Trophoblast cell (in vitro differentiated cells and primary cell): ENCODE data around the gene ST6GALNAC4.
A peak's percentile ranks its signal among the peaks of the same experiment; 100 is the strongest.

Experiments
- DNase-seq, 2 donors: peaks; one replicate each; pipeline ENCODE4 v3.0.0-alpha.2; 2016
- H2AFZ ChIP-seq: 2 replicates; pipeline ENCODE4 v1.6.1; 2013; ENCODE audit warnings: low read length, moderate library complexity, mild to moderate bottlenecking; ENCODE audit not compliant: insufficient read depth, poor library complexity
- H2AK5ac ChIP-seq: 2 replicates; pipeline ENCODE4 v1.6.1; 2013; ENCODE audit warnings: mild to moderate bottlenecking, low read length
- H2BK120ac ChIP-seq: 2 replicates; pipeline ENCODE4 v1.6.1; 2013; ENCODE audit warnings: low read length, mild to moderate bottlenecking, moderate library complexity; ENCODE audit not compliant: insufficient read depth, poor library complexity
- H2BK12ac ChIP-seq: 2 replicates; pipeline ENCODE4 v1.6.1; 2013; ENCODE audit warnings: mild to moderate bottlenecking, low read length, moderate library complexity
- H2BK5ac ChIP-seq: 2 replicates; pipeline ENCODE4 v1.6.1; 2013; ENCODE audit warnings: low read length, low read depth, moderate library complexity, mild to moderate bottlenecking; ENCODE audit not compliant: poor library complexity
- H3K14ac ChIP-seq: 2 replicates; pipeline ENCODE4 v1.6.1; 2013; ENCODE audit warnings: mild to moderate bottlenecking, low read length
- H3K18ac ChIP-seq: 2 replicates; pipeline ENCODE4 v1.6.1; 2013; ENCODE audit warnings: mild to moderate bottlenecking, low read length
- H3K23ac ChIP-seq: 2 replicates; pipeline ENCODE4 v1.6.1; 2013; ENCODE audit warnings: low read length
- H3K27ac ChIP-seq: 2 replicates; pipeline ENCODE4 v1.5.1; 2013; ENCODE audit warnings: low read depth, mild to moderate bottlenecking, inconsistent platforms, low read length, moderate library complexity
- H3K27me3 ChIP-seq: 2 replicates; pipeline ENCODE4 v1.6.1; 2013; ENCODE audit warnings: inconsistent platforms, mild to moderate bottlenecking, low read length, moderate library complexity; ENCODE audit not compliant: insufficient read depth
- H3K36me3 ChIP-seq, 2 experiments: 1 replicate in 1 of 2; 2 replicates in 1 of 2; pipeline ENCODE4 v1.6.1; 2013; ENCODE audit warnings: low read length in 2 of 2, mild to moderate bottlenecking in 2 of 2, moderate library complexity in 1 of 2; ENCODE audit not compliant: insufficient read depth in 2 of 2, control insufficient read depth in 1 of 2
- H3K4ac ChIP-seq: 2 replicates; pipeline ENCODE4 v1.6.1; 2013; ENCODE audit warnings: low read depth, mild to moderate bottlenecking, low read length, moderate library complexity
- H3K4me1 ChIP-seq, 2 experiments: 1 replicate in 1 of 2; 2 replicates in 1 of 2; pipeline ENCODE4 v1.6.1; 2013; ENCODE audit warnings: low read length in 2 of 2, mild to moderate bottlenecking in 2 of 2, moderate library complexity in 1 of 2; ENCODE audit not compliant: insufficient read depth in 2 of 2, control insufficient read depth in 1 of 2
- H3K4me2 ChIP-seq: 2 replicates; pipeline ENCODE4 v1.6.1; 2013; ENCODE audit warnings: inconsistent platforms, mild to moderate bottlenecking, low read length, moderate library complexity
- H3K4me3 ChIP-seq: 2 replicates; pipeline ENCODE4 v1.5.1; 2013; ENCODE audit warnings: mild to moderate bottlenecking, low read depth, low read length, inconsistent platforms
- H3K79me1 ChIP-seq: one replicate; pipeline ENCODE4 v1.6.1; 2013; ENCODE audit warnings: low read length
- H3K79me2 ChIP-seq: 2 replicates; pipeline ENCODE4 v1.6.1; 2013; ENCODE audit warnings: low read length, mild to moderate bottlenecking; ENCODE audit not compliant: control insufficient read depth, insufficient read depth, poor library complexity
- H3K9ac ChIP-seq: 2 replicates; pipeline ENCODE4 v1.6.1; 2013; ENCODE audit warnings: mild to moderate bottlenecking, low read length
- H3K9me3 ChIP-seq: 2 replicates; pipeline ENCODE4 v1.6.1; 2013; ENCODE audit warnings: low read depth, mild to moderate bottlenecking, control low read depth, inconsistent platforms, low read length; ENCODE audit not compliant: insufficient read depth
- H4K12ac ChIP-seq: 2 replicates; pipeline ENCODE4 v1.6.1; 2013; ENCODE audit warnings: low read depth, mild to moderate bottlenecking, low read length, moderate library complexity
- H4K8ac ChIP-seq: 2 replicates; pipeline ENCODE4 v1.6.1; 2013; ENCODE audit warnings: low read depth, mild to moderate bottlenecking, low read length, moderate library complexity
- H4K91ac ChIP-seq: one replicate; pipeline ENCODE4 v1.6.1; 2013; ENCODE audit warnings: low read depth, mild to moderate bottlenecking, low read length, moderate library complexity
- WGBS: extraction: QIAGEN DNeasy Blood & Tissue Kit; methylation state at CpG from one replicate; pipeline ENCODE4 v1.1.7; 2013; ENCODE audit warnings: missing lambda C conversion rate; ENCODE audit not compliant: insufficient read length, insufficient coverage; ENCODE audit errors: extremely low coverage; 5-methylcytosine and 5-hydroxymethylcytosine counted together

Gene ST6GALNAC4

GRCh38 chr9:127874301-127875221, 42.3 kb downstream of the ST6GALNAC4 start:
- H2BK5ac ChIP-seq: no peak overlapping the region
- peak overlapping the region; percentile 11 for H2AK5ac ChIP-seq
- H4K91ac ChIP-seq: peak overlapping the region; percentile 60
- H3K4ac ChIP-seq: no peak overlapping the region
- H3K79me2 ChIP-seq: peaks cover 7% of the 10 kb centered on the region
- H3K4me1 ChIP-seq: peaks cover 21 to 24% of the 10 kb centered on the region in 2 experiments
- H3K27ac ChIP-seq: no peak overlapping the region
- no peak for DNase-seq
- H3K4me2 ChIP-seq: no peak overlapping the region
- no peak overlapping the region for H3K4me3 ChIP-seq
- no peak overlapping the region for H3K9ac ChIP-seq
- H4K12ac ChIP-seq: no peak overlapping the region
- H3K27me3 ChIP-seq: no peaks in the 10 kb centered on the region
- no peak overlapping the region for H2AFZ ChIP-seq
- no peak overlapping the region for H2BK120ac ChIP-seq
- peaks cover 13% of the 10 kb centered on the region for H3K79me1 ChIP-seq
- no peak overlapping the region for H2BK12ac ChIP-seq
- no peak overlapping the region for H4K8ac ChIP-seq
- no CpG with 5 or more reads among the region's 19 CpGs for whole genome bisulfite sequencing
- H3K14ac ChIP-seq: no peak overlapping the region
- peaks cover 7 to 11% of the 10 kb centered on the region in 2 experiments for H3K36me3 ChIP-seq
- no peak overlapping the region for H3K18ac ChIP-seq
- no peak overlapping the region for H3K23ac ChIP-seq
- H3K9me3 ChIP-seq: peaks cover 2% of the 10 kb centered on the region

GRCh38 chr9:127873886-127874285, 43.0 kb downstream of the ST6GALNAC4 start:
- no peak overlapping the region for H2BK5ac ChIP-seq

GRCh38 chr9:127873223-127873691, 43.6 kb downstream of the ST6GALNAC4 start:
- Histone ChIP-seq H4K12ac (no peak overlapping the region), H2BK12ac (no peak overlapping the region), H3K79me1 (peaks cover 25% of the 10 kb centered on the region), H3K4me1 (peaks cover 33% of the 10 kb centered on the region in 2 experiments), H3K9ac (no peak overlapping the region), H3K14ac (no peak overlapping the region), H3K23ac (no peak overlapping the region), H3K27me3 (no peaks in the 10 kb centered on the region), H3K36me3 (peaks cover 9 to 11% of the 10 kb centered on the region in 2 experiments), H2BK120ac (no peak overlapping the region), H3K79me2 (peaks cover 7% of the 10 kb centered on the region), H4K8ac (no peak overlapping the region), H3K27ac (no peak overlapping the region), H2BK5ac (no peak overlapping the region), H3K18ac (no peak overlapping the region), H3K4ac (no peak overlapping the region), H2AK5ac (no peak overlapping the region), H4K91ac (no peak overlapping the region), H3K9me3 (peaks cover 2% of the 10 kb centered on the region), H3K4me3 (no peak overlapping the region), H2AFZ (no peak overlapping the region), H3K4me2 (no peak overlapping the region)
- no peak for DNase-seq
- no CpG with 5 or more reads among the region's 19 CpGs for WGBS

More at GRCh38 chr9:127873886-127874285, 43.0 kb downstream of the ST6GALNAC4 start:
- H4K91ac ChIP-seq: no peak overlapping the region
- peaks cover 8 to 11% of the 10 kb centered on the region in 2 experiments for H3K36me3 ChIP-seq
- H3K9ac ChIP-seq: no peak overlapping the region
- H4K8ac ChIP-seq: no peak overlapping the region
- no peak overlapping the region for H2BK12ac ChIP-seq
- DNase-seq: no peak
- H3K4me3 ChIP-seq: no peak overlapping the region
- H3K18ac ChIP-seq: no peak overlapping the region
- H3K79me1 ChIP-seq: peaks cover 19% of the 10 kb centered on the region
- no CpG with 5 or more reads among the region's 10 CpGs for WGBS
- H2BK120ac ChIP-seq: no peak overlapping the region
- H4K12ac ChIP-seq: no peak overlapping the region
- no peak overlapping the region for H2AK5ac ChIP-seq
- H3K4me1 ChIP-seq: peaks cover 27 to 28% of the 10 kb centered on the region in 2 experiments
- H3K14ac ChIP-seq: no peak overlapping the region
- no peak overlapping the region for H3K4ac ChIP-seq
- no peak overlapping the region for H3K27ac ChIP-seq
- peaks cover 2% of the 10 kb centered on the region for H3K9me3 ChIP-seq
- H3K23ac ChIP-seq: no peak overlapping the region
- no peak overlapping the region for H2AFZ ChIP-seq
- H3K79me2 ChIP-seq: peaks cover 7% of the 10 kb centered on the region
- H3K27me3 ChIP-seq: no peaks in the 10 kb centered on the region
- H3K4me2 ChIP-seq: no peak overlapping the region

GRCh38 chr9:127872369-127873222, 44.2 kb downstream of the ST6GALNAC4 start:
- no peak overlapping the region for H3K4me3 ChIP-seq
- WGBS: no CpG with 5 or more reads among the region's 20 CpGs
- no peak overlapping the region for H3K23ac ChIP-seq

More at GRCh38 chr9:127872369-127873222, 44.2 kb downstream of the ST6GALNAC4 start:
- no peak overlapping the region for H4K8ac ChIP-seq
- no peaks in the 10 kb centered on the region for H3K27me3 ChIP-seq
- H3K18ac ChIP-seq: no peak overlapping the region
- no peak overlapping the region for H4K12ac ChIP-seq
- DNase-seq: no peak
- H3K14ac ChIP-seq: no peak overlapping the region
- H3K9me3 ChIP-seq: peaks cover 2% of the 10 kb centered on the region
- peak overlapping the region; percentile 21 for H4K91ac ChIP-seq
- no peak overlapping the region for H3K9ac ChIP-seq
- H3K4me2 ChIP-seq: no peak overlapping the region
- no peak overlapping the region for H2AFZ ChIP-seq
- peaks cover 26% of the 10 kb centered on the region for H3K79me1 ChIP-seq
- no peak overlapping the region for H3K4ac ChIP-seq
- peaks cover 9 to 11% of the 10 kb centered on the region in 2 experiments for H3K36me3 ChIP-seq
- H3K79me2 ChIP-seq: peaks cover 5% of the 10 kb centered on the region
- H2BK5ac ChIP-seq: no peak overlapping the region
- peaks cover 34 to 35% of the 10 kb centered on the region in 2 experiments for H3K4me1 ChIP-seq
- no peak overlapping the region for H2BK120ac ChIP-seq
- H3K27ac ChIP-seq: no peak overlapping the region
- H2AK5ac ChIP-seq: no peak overlapping the region
- no peak overlapping the region for H2BK12ac ChIP-seq
